WERI-Rb-1 (cell line): ENCODE data around the gene HENMT1.
"Not testable (repeated sequence)": the region's sequence is repeated elsewhere in the genome, so short reads cannot be mapped to it uniquely, and the experiment has no call there.

Experiments
- DNase-seq: peaks from one replicate; pipeline ENCODE4 v3.0.0-alpha.2; 2020
- H3K27ac ChIP-seq: fragments of 250-450 bp; sonication (Bioruptor Pico); 2 replicates; pipeline ENCODE4 v1.5.1; 2020; ENCODE audit warnings: mild to moderate bottlenecking, moderate library complexity
- H3K27me3 ChIP-seq: fragments of 250-450 bp; sonication (Bioruptor Pico); 2 replicates; pipeline ENCODE4 v1.5.1; 2021; ENCODE audit warnings: mild to moderate bottlenecking, low read depth, moderate library complexity; ENCODE audit not compliant: insufficient read depth, severe bottlenecking
- H3K36me3 ChIP-seq: fragments of 250-450 bp; sonication (Bioruptor Pico); 2 replicates; pipeline ENCODE4 v1.5.1; 2020; ENCODE audit warnings: mild to moderate bottlenecking, moderate library complexity
- H3K4me3 ChIP-seq: 2 replicates; pipeline ENCODE4 v1.5.1; 2011; ENCODE audit warnings: low read depth, mild to moderate bottlenecking, control low read depth, low read length
- H3K9me3 ChIP-seq: fragments of 250-450 bp; sonication (Bioruptor Pico); 2 replicates; pipeline ENCODE4 v1.5.1; 2021; ENCODE audit warnings: mild to moderate bottlenecking, moderate library complexity; ENCODE audit not compliant: severe bottlenecking
- TF ChIP-seq, protein P1 (sequence below): IDR thresholded peaks from 2 replicates; pipeline ENCODE4 v1.5.1; 2011; ENCODE audit warnings: low read depth, mild to moderate bottlenecking, control low read depth, inconsistent platforms, low read length

HENMT1 gene

DNA sequence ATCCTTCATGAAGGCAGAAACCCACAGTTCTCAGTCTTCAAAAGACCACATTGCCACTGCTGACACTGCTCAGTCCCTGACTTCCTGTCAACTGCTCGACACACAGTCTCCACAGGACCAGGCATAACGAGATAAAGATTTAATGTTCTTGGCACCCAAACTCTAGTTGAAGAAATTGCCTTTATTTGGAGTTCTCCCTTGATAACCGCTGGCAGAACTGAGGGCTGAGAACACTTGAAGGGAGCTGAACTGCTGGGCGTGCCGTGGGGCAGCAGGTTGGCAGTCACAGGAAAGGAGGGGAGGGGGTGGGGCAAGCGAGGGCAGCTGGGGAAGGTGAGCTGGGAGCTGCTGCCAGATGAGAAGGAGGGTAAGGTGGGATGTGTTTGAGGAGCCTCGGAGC lies 15.9 kb downstream of the HENMT1 start:
- H3K4me3 ChIP-seq, result no peak overlapping the region
- H3K9me3 ChIP-seq, result no peaks in the 10 kb centered on the region
- H3K27ac ChIP-seq, result no peak overlapping the region
- no peak for DNase-seq
- no peaks in the 10 kb centered on the region for H3K27me3 ChIP-seq
- TF ChIP-seq, protein P1, sequence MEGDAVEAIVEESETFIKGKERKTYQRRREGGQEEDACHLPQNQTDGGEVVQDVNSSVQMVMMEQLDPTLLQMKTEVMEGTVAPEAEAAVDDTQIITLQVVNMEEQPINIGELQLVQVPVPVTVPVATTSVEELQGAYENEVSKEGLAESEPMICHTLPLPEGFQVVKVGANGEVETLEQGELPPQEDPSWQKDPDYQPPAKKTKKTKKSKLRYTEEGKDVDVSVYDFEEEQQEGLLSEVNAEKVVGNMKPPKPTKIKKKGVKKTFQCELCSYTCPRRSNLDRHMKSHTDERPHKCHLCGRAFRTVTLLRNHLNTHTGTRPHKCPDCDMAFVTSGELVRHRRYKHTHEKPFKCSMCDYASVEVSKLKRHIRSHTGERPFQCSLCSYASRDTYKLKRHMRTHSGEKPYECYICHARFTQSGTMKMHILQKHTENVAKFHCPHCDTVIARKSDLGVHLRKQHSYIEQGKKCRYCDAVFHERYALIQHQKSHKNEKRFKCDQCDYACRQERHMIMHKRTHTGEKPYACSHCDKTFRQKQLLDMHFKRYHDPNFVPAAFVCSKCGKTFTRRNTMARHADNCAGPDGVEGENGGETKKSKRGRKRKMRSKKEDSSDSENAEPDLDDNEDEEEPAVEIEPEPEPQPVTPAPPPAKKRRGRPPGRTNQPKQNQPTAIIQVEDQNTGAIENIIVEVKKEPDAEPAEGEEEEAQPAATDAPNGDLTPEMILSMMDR, result no peak
- no peaks in the 10 kb centered on the region for H3K36me3 ChIP-seq

DNA sequence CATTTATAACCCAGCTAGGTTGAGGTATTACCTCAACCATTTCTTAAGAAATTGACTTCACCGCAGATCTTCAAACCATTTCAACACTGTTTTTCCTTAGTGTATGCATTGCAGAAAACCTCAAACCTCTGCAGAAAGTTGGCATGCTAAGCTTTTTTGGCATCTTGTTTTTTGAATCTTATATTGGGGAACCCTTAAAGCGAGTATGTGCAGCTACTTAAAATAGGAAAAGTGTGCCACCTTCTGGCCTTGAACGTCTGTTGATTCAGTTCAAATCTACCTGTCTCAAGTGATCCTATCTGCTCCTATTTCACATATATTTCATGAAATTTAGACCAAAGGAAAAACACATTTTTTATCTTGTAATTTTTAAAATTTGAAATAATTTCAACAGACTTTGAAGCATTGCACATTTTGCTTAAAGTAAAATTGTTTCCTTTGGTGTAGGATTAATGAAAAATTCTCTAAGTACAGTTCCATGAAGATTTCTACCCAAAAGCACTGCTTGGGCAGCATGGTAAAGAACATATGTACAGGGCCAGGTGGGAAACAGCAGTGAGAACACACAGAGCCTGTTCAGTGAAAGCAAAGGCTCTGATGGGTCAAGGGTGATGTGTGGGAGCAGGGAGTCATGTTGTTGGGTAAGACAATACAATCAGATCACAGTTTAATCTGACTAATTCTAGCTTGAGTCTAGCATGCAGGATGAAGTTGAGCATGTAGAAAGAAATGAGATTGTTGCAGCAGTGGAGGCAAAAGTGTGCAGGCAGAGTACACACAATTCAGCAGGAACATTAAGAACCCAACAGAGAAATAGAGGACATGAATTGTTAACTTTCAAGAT lies 17.2 kb downstream of the HENMT1 start:
- Histone ChIP-seq H3K27ac (no peak overlapping the region), H3K9me3 (no peaks in the 10 kb centered on the region), H3K4me3 (no peak overlapping the region), H3K36me3 (no peaks in the 10 kb centered on the region), H3K27me3 (no peaks in the 10 kb centered on the region)
- TF ChIP-seq, protein P1, result peak; percentile 49; the same call in 1 of the 2 replicates
- DNase-seq, result peak; percentile 32

- not testable (repeated sequence) for DNase-seq, H3K27me3 ChIP-seq, H3K27ac ChIP-seq, H3K36me3 ChIP-seq, H3K9me3 ChIP-seq, H3K4me3 ChIP-seq
Observed at GRCh38 chr1:108640863-108641262, 20.0 kb downstream of the HENMT1 start.

- H3K36me3 ChIP-seq, result no peaks in the 10 kb centered on the region
- H3K27ac ChIP-seq, result no peak overlapping the region
- TF ChIP-seq, protein P1, result no peak
- DNase-seq, result no peak
- no peaks in the 10 kb centered on the region for H3K9me3 ChIP-seq
- no peak overlapping the region for H3K4me3 ChIP-seq
- no peaks in the 10 kb centered on the region for H3K27me3 ChIP-seq
Observed at GRCh38 chr1:108639899-108640560, 20.9 kb downstream of the HENMT1 start.

- Histone ChIP-seq H3K27ac (no peak overlapping the region), H3K9me3 (no peaks in the 10 kb centered on the region), H3K27me3 (no peaks in the 10 kb centered on the region), H3K36me3 (no peaks in the 10 kb centered on the region), H3K4me3 (no peak overlapping the region)
- no peak for DNase-seq
- TF ChIP-seq, protein P1, result no peak
Observed at GRCh38 chr1:108636876-108637275, 24.0 kb downstream of the HENMT1 start.

- no peaks in the 10 kb centered on the region for H3K27me3 ChIP-seq
- no peak for DNase-seq
- H3K4me3 ChIP-seq, result no peak overlapping the region
- H3K27ac ChIP-seq, result no peak overlapping the region
- TF ChIP-seq, protein P1, result no peak
- H3K9me3 ChIP-seq, result no peaks in the 10 kb centered on the region
- H3K36me3 ChIP-seq, result peaks cover 7% of the 10 kb centered on the region; the same call in 1 of the 2 replicates
Observed at GRCh38 chr1:108634521-108634920, 26.4 kb downstream of the HENMT1 start.
